ENCODE results near the gene TMEM269.

GRCh38 chr1:42844592-42845140, 59.9 kb downstream of the TMEM269 start:
- TF ChIP-seq CTCF (conservative IDR thresholded peaks at IDR 0.05; ENCODE audit: low read depth, low read length) (no peak), EZH2 (IDR thresholded peaks at IDR 0.05; ENCODE audit: borderline replicate concordance, low read depth, low read length, poor library complexity, severe bottlenecking) (no peak)

Data from A673 (cell line).